Measurements from ENCODE around the gene STAU1.

STAU1 gene

GRCh38 chr20:49230561-49231133 is 42.5 kb upstream of the STAU1 start:
- in situ Hi-C loops (cut with MboI; ENCODE audit: low sequenced_read_pairs, unreplicated experiment), result no loop called here
- DNase-seq (ENCODE audit: low spot score), result no peak
- TF ChIP-seq, protein P1, sequence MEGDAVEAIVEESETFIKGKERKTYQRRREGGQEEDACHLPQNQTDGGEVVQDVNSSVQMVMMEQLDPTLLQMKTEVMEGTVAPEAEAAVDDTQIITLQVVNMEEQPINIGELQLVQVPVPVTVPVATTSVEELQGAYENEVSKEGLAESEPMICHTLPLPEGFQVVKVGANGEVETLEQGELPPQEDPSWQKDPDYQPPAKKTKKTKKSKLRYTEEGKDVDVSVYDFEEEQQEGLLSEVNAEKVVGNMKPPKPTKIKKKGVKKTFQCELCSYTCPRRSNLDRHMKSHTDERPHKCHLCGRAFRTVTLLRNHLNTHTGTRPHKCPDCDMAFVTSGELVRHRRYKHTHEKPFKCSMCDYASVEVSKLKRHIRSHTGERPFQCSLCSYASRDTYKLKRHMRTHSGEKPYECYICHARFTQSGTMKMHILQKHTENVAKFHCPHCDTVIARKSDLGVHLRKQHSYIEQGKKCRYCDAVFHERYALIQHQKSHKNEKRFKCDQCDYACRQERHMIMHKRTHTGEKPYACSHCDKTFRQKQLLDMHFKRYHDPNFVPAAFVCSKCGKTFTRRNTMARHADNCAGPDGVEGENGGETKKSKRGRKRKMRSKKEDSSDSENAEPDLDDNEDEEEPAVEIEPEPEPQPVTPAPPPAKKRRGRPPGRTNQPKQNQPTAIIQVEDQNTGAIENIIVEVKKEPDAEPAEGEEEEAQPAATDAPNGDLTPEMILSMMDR (IDR thresholded peaks at IDR 0.05; ENCODE audit: borderline replicate concordance, control extremely low read depth, extremely low read depth, insufficient read depth, missing control alignments), result no peak

DNA sequence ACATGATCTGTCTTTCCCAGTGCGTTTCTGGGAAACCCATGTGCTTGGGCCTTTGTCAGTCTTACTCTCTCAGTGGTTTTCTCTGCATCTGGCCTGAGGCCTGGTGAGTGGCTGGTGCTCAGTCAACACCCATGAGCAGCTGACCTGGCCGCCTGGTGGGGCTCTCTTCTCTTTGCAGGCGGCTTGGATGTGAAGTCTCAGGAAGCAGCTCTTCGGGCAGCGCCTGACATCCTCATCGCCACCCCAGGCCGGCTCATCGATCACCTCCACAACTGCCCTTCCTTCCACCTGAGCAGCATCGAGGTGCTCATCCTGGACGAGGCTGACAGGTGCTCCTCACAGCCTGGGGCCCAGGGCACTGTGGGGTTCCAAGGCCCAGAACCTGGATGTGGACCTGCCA is 41.9 kb upstream of the STAU1 start:
- no peak for DNase-seq (ENCODE audit: low spot score)
- in situ Hi-C loops (cut with MboI; ENCODE audit: low sequenced_read_pairs, unreplicated experiment), result no loop called here
- TF ChIP-seq, protein P1 (IDR thresholded peaks at IDR 0.05; ENCODE audit: borderline replicate concordance, control extremely low read depth, extremely low read depth, insufficient read depth, missing control alignments), result no peak

- no peak for DNase-seq (ENCODE audit: low spot score)
- in situ Hi-C loops (cut with MboI; ENCODE audit: low sequenced_read_pairs, unreplicated experiment), result no loop called here
- TF ChIP-seq, protein P1 (IDR thresholded peaks at IDR 0.05; ENCODE audit: borderline replicate concordance, control extremely low read depth, extremely low read depth, insufficient read depth, missing control alignments), result no peak
Measured at GRCh38 chr20:49229381-49229780, 41.2 kb upstream of the STAU1 start.

DNA sequence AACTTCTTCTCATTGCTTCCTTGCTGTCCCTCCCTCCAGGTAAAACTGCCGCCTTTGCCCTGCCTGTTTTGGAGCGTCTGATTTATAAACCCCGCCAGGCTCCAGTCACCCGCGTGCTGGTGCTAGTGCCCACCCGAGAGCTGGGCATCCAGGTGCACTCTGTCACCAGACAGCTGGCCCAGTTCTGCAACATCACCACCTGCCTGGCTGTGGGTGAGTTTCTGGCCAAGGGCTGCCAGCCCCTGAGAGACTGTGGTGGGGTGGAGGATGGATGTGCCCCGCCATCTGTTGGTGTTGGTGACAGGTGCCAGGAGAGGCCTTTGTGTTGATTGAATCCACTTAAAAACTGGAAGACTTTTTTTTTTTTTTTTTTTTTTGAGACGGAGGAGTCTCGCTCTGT is 40.5 kb upstream of the STAU1 start:
- TF ChIP-seq, protein P1 (IDR thresholded peaks at IDR 0.05; ENCODE audit: borderline replicate concordance, control extremely low read depth, extremely low read depth, insufficient read depth, missing control alignments), result no peak
- in situ Hi-C loops (cut with MboI; ENCODE audit: low sequenced_read_pairs, unreplicated experiment), result no loop called here
- no peak for DNase-seq (ENCODE audit: low spot score)

DNA sequence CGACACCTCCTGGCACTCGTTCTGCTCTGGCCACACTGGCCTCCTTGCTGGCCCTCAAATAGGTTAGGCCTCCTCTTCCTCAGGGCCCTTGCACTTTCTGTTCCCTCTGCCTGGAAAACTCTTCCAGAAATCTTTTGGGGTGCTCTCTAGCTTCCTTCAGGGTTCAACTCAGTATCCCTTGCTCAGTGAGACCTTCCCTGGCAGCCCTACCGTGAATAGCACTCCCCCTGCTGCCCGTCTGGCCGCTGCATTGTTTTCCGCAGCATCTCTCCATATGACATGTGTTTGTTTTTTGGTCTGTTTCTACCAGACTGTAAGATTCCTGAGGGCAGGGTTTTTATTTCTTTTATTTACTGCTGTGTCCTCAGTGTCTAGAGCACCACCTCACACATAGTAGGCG is 37.8 kb upstream of the STAU1 start:
- no peak for DNase-seq (ENCODE audit: low spot score)
- TF ChIP-seq, protein P1 (IDR thresholded peaks at IDR 0.05; ENCODE audit: borderline replicate concordance, control extremely low read depth, extremely low read depth, insufficient read depth, missing control alignments), result no peak
- in situ Hi-C loops (cut with MboI; ENCODE audit: low sequenced_read_pairs, unreplicated experiment), result no loop called here

GRCh38 chr20:49219924-49220831 is 32.0 kb upstream of the STAU1 start:
- in situ Hi-C loops (cut with MboI; ENCODE audit: low sequenced_read_pairs, unreplicated experiment), result loop anchor here (5.0 kb wide), 1 partner anchor 88 kb away; no protein-coding TSS in a partner anchor
- no peak for DNase-seq (ENCODE audit: low spot score)

More at GRCh38 chr20:49219924-49220831, 32.0 kb upstream of the STAU1 start:
- TF ChIP-seq, protein P1 (IDR thresholded peaks at IDR 0.05; ENCODE audit: borderline replicate concordance, control extremely low read depth, extremely low read depth, insufficient read depth, missing control alignments), result no peak
